Upper lobe of left lung (tissue), 4 donors: Measurements from ENCODE around the gene MAN1A2.
"Not testable (repeated sequence)": the region's sequence is repeated elsewhere in the genome, so short reads cannot be mapped to it uniquely, and the experiment has no call there.

ENCODE experiments used
- EP300 ChIP-seq, 4 donors: sonication (generic); formaldehyde crosslinking; IDR thresholded peaks; one replicate each; pipeline ENCODE4 v1.5.1; 2017; ENCODE audit warnings: antibody characterized with exemption in 4 of 4, control low read depth in 2 of 4
- POLR2AphosphoS5 ChIP-seq, 2 donors: sonication (generic); formaldehyde crosslinking; IDR thresholded peaks; one replicate each; pipeline ENCODE4 v1.5.1; 2017; ENCODE audit warnings: antibody characterized with exemption in 2 of 2
- TF ChIP-seq, protein P1 (sequence below), 6 experiments: fragments of 450-650 bp in 4 of 6; fragments of 200-600 bp in 2 of 6; sonication (generic) in 2 of 6; IDR thresholded peaks; one replicate each; pipeline ENCODE4 v1.5.1; 2016 to 2019; ENCODE audit warnings: antibody characterized with exemption in 6 of 6

DNA sequence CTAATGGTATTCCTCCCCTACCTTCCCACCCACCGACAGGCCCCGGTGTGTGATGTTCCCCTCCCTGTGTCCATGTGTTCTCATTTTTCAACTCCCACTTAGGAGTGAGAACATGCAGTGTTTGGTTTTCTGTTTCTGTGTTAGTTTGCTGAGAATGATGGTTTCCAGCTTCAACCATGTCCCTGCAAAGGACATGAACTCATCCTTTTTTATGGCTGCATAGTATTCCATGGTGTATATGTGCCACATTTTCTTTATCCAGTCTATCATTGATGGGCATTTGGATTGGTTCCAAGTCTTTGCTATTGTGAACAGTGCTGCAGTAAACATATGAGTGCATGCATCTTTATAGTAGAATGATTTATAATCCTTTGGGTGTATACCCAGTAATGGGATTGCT, 108.2 kb downstream of the MAN1A2 start:
- TF ChIP-seq EP300, POLR2AphosphoS5 (IDR thresholded peaks at IDR 0.05): not testable (repeated sequence)
- TF ChIP-seq, protein P1, sequence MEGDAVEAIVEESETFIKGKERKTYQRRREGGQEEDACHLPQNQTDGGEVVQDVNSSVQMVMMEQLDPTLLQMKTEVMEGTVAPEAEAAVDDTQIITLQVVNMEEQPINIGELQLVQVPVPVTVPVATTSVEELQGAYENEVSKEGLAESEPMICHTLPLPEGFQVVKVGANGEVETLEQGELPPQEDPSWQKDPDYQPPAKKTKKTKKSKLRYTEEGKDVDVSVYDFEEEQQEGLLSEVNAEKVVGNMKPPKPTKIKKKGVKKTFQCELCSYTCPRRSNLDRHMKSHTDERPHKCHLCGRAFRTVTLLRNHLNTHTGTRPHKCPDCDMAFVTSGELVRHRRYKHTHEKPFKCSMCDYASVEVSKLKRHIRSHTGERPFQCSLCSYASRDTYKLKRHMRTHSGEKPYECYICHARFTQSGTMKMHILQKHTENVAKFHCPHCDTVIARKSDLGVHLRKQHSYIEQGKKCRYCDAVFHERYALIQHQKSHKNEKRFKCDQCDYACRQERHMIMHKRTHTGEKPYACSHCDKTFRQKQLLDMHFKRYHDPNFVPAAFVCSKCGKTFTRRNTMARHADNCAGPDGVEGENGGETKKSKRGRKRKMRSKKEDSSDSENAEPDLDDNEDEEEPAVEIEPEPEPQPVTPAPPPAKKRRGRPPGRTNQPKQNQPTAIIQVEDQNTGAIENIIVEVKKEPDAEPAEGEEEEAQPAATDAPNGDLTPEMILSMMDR (IDR thresholded peaks at IDR 0.05) = not testable (repeated sequence)
